Measurements from ENCODE around the gene ENO2.

The ENO2 gene

GRCh38 chr12:6912164-6912935 lies 2.0 kb upstream of the ENO2 start:
- H3K4me3 ChIP-seq (replicated peaks; ENCODE audit: low read depth, low read length), result no peak overlapping the region
- TF ChIP-seq CTCF (IDR thresholded peaks at IDR 0.05; ENCODE audit: low read length, missing control alignments), result no peak
- no peak for DNase-seq (ENCODE audit: low read depth)

DNA sequence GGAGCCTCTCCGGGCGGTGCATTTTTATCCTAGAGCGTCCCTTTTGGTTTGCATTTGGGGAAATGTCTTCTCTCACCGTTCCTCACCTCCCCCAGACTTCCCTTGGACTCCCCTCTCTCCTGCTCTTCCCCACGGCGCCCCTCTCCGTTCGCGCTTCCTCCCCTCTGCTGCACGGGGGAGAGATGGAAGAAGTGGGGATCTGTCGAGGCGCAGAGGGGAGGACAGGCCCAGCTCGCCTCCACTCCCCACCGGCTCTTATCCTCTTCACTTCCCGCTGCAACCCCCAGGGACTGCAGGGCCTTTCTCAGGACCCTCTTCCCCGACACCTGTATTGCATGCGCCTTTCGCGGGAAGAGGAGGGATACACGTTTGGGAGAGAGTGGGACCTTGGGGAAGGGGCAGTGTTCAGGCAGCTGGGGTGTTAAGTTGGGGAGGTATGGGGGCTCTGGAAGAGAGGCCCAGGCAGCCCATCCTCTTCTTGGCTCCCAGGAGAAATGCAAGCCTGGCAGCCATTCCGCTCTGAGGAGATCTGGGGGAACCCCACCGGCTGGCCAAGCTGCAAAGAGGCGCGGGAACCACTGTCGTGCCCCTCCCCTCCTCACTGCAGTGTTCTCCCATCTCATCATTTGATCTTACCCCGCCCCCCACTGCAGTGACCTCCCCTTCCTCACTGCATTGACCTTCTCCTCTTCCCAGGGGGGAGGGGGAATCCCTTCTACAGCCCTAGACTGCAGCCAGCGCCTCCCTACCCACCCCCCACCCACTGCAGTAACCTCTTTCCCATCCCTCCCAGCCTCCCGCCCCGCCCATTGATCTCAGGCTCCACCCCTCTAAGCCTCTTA lies 788 bp downstream of the ENO2 start:
- DNase-seq (ENCODE audit: low read depth), result no peak
- TF ChIP-seq CTCF (IDR thresholded peaks at IDR 0.05; ENCODE audit: low read length, missing control alignments), result no peak
- peak overlapping the region; percentile 67 for H3K4me3 ChIP-seq (replicated peaks; ENCODE audit: low read depth, low read length)

DNA sequence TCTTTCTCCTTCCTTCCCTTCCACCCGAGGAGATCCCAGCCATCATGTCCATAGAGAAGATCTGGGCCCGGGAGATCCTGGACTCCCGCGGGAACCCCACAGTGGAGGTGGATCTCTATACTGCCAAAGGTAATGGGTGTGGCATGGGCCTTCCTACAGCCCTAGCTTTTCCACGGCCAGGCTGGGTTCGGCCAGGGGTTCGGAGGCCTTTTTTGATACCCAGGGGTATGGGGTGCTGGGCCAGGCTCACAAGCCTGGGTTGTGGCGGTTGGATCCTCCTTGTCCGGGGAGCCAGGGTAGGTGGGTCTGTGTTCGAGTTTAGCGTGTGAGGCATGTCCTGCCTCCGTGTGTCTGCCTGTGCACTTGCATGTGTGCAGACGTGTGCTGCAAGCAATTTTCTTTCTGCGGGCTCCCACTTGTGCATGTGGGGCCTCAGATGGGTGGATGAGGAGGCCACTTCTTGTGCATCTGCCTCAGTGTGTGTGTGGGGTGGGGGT lies 1.5 kb downstream of the ENO2 start:
- no peak for TF ChIP-seq CTCF (IDR thresholded peaks at IDR 0.05; ENCODE audit: low read length, missing control alignments)
- no peak overlapping the region for H3K4me3 ChIP-seq (replicated peaks; ENCODE audit: low read depth, low read length)
- no peak for DNase-seq (ENCODE audit: low read depth)

- no peak for TF ChIP-seq CTCF (IDR thresholded peaks at IDR 0.05; ENCODE audit: low read length, missing control alignments)
- no peak overlapping the region for H3K4me3 ChIP-seq (replicated peaks; ENCODE audit: low read depth, low read length)
- DNase-seq (ENCODE audit: low read depth), result no peak
These were observed 2.2 kb downstream of the ENO2 start for GRCh38 chr12:6916426-6917200.

DNA sequence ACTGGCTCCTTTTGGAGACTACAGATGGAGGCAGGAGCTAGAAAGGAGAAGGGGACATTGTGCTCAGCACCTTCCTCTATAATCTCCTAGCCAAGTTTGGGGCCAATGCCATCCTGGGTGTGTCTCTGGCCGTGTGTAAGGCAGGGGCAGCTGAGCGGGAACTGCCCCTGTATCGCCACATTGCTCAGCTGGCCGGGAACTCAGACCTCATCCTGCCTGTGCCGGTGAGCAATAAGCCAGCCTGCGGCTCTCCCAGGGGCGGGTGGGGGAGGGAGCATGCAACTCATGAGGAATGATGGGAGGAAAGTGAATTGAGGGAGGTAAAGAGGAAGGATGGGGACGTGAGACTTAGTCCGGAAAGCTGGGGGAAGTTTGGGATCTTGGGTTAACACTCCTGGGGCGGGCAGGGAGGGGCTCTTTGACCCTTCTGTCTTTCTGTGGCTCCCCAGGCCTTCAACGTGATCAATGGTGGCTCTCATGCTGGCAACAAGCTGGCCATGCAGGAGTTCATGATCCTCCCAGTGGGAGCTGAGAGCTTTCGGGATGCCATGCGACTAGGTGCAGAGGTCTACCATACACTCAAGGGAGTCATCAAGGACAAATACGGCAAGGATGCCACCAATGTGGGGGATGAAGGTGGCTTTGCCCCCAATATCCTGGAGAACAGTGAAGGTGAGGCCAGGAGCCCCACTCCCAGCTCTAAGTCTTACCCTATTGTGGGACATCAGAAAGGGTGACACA lies 3.3 kb downstream of the ENO2 start:
- no peak for TF ChIP-seq CTCF (IDR thresholded peaks at IDR 0.05; ENCODE audit: low read length, missing control alignments)
- H3K4me3 ChIP-seq (replicated peaks; ENCODE audit: low read depth, low read length), result no peak overlapping the region
- peak; percentile 42 for DNase-seq (ENCODE audit: low read depth)

GRCh38 chr12:6919588-6919987 lies 5.2 kb downstream of the ENO2 start:
- no peak for TF ChIP-seq CTCF (IDR thresholded peaks at IDR 0.05; ENCODE audit: low read length, missing control alignments)

More at GRCh38 chr12:6919588-6919987, 5.2 kb downstream of the ENO2 start:
- DNase-seq (ENCODE audit: low read depth), result no peak
- no peak overlapping the region for H3K4me3 ChIP-seq (replicated peaks; ENCODE audit: low read depth, low read length)
